Chondrocyte (in vitro differentiated cells): ENCODE data around the gene ACP1. TPM values are rescaled to one million over a fixed set of nuclear protein-coding genes. Genes with fewer than 3 reads are reported as not detected.

Experiments used
- DNase-seq: peaks from one replicate; pipeline ENCODE4 v3.0.0; 2021; ENCODE audit warnings: mixed read lengths, low spot score
- H3K27ac Mint-ChIP-seq: one replicate; pipeline ENCODE4 v1.8.0; 2021; ENCODE audit warnings: mild to moderate bottlenecking, moderate library complexity, mixed read lengths; ENCODE audit not compliant: unreplicated experiment
- H3K27me3 Mint-ChIP-seq: 2 replicates; pipeline ENCODE4 v1.8.0; 2021; ENCODE audit warnings: low read depth, mixed read lengths
- H3K36me3 Mint-ChIP-seq: 2 replicates; pipeline ENCODE4 v1.8.0; 2021; ENCODE audit warnings: low read depth, mixed read lengths
- H3K4me1 Mint-ChIP-seq: 2 replicates; pipeline ENCODE4 v1.8.0; 2021; ENCODE audit warnings: low read depth, mild to moderate bottlenecking, mixed read lengths
- H3K4me3 Mint-ChIP-seq: one replicate; pipeline ENCODE4 v1.8.0; 2021; ENCODE audit warnings: mild to moderate bottlenecking, moderate library complexity, mixed read lengths; ENCODE audit not compliant: unreplicated experiment
- H3K9me3 Mint-ChIP-seq: 2 replicates; pipeline ENCODE4 v1.8.0; 2021; ENCODE audit warnings: low read depth, mixed read lengths
- CTCF ChIP-seq: fragments of 200-600 bp; sonication (generic); IDR thresholded peaks from 2 replicates; pipeline ENCODE4 v1.5.0; 2021; ENCODE audit warnings: antibody characterized with exemption, mild to moderate bottlenecking, moderate library complexity
- total RNA-seq: library from RNA; stranded (reverse); gene quantifications from 3 replicates; pipeline ENCODE4 v1.2.1, GENCODE V29; 2021

ACP1 gene
- total RNA-seq, 1 donor from 2014 or later: 79.6 TPM

- peaks cover 19% of the 10 kb centered on the region for H3K36me3 Mint-ChIP-seq
- H3K4me3 Mint-ChIP-seq: no peak overlapping the region
- H3K4me1 Mint-ChIP-seq: no peaks in the 10 kb centered on the region
- H3K9me3 Mint-ChIP-seq: peaks cover 18% of the 10 kb centered on the region
- H3K27me3 Mint-ChIP-seq: no peaks in the 10 kb centered on the region
- H3K27ac Mint-ChIP-seq: no peak overlapping the region
- DNase-seq: no peak
- no peak for TF ChIP-seq CTCF
These were observed 9.6 kb upstream of the ACP1 start for GRCh38 chr2:255195-255594.

- Mint-ChIP-seq H3K4me3 (no peak overlapping the region), H3K27me3 (no peaks in the 10 kb centered on the region), H3K27ac (no peak overlapping the region), H3K9me3 (peaks cover 18% of the 10 kb centered on the region), H3K36me3 (peaks cover 23% of the 10 kb centered on the region), H3K4me1 (no peaks in the 10 kb centered on the region)
- DNase-seq: no peak
- no peak for TF ChIP-seq CTCF
These were observed 8.7 kb upstream of the ACP1 start for GRCh38 chr2:256094-256493.

GRCh38 chr2:257429-257828 lies 7.3 kb upstream of the ACP1 start:
- no peak for TF ChIP-seq CTCF
- H3K27me3 Mint-ChIP-seq: no peaks in the 10 kb centered on the region
- no peak overlapping the region for H3K4me3 Mint-ChIP-seq
- H3K4me1 Mint-ChIP-seq: peaks cover 5% of the 10 kb centered on the region
- peaks cover 18% of the 10 kb centered on the region for H3K9me3 Mint-ChIP-seq
- DNase-seq: no peak
- H3K27ac Mint-ChIP-seq: no peak overlapping the region
- H3K36me3 Mint-ChIP-seq: peaks cover 18% of the 10 kb centered on the region

GRCh38 chr2:257842-258241 lies 6.9 kb upstream of the ACP1 start:
- H3K36me3 Mint-ChIP-seq: peaks cover 18% of the 10 kb centered on the region
- peaks cover 9% of the 10 kb centered on the region for H3K4me1 Mint-ChIP-seq
- no peak for DNase-seq
- H3K27me3 Mint-ChIP-seq: no peaks in the 10 kb centered on the region
- H3K9me3 Mint-ChIP-seq: peaks cover 18% of the 10 kb centered on the region
- no peak overlapping the region for H3K27ac Mint-ChIP-seq
- H3K4me3 Mint-ChIP-seq: no peak overlapping the region
- TF ChIP-seq CTCF: no peak

GRCh38 chr2:258933-259332 lies 5.8 kb upstream of the ACP1 start:
- Mint-ChIP-seq H3K36me3 (peaks cover 18% of the 10 kb centered on the region), H3K27ac (no peak overlapping the region), H3K4me1 (peaks cover 15% of the 10 kb centered on the region), H3K4me3 (no peak overlapping the region), H3K27me3 (no peaks in the 10 kb centered on the region), H3K9me3 (peaks cover 18% of the 10 kb centered on the region)
- TF ChIP-seq CTCF: no peak
- no peak for DNase-seq
